ENCODE results near the gene DPP7. TPM values are rescaled to one million over a fixed set of nuclear protein-coding genes. Genes with fewer than 3 reads are reported as not detected.

The DPP7 gene
- total and polyA plus RNA-seq, 2 experiments from 2014 or later: 19.7 to 26.8 TPM

GRCh38 chr9:137130176-137130755 lies 15.7 kb upstream of the DPP7 start (continued):
- TF ChIP-seq CTCF (conservative IDR thresholded peaks at IDR 0.05; ENCODE audit: low read depth in 2 of 2): no peak
- no peak for TF ChIP-seq ZNF114 (CRISPR knock-in tag; IDR thresholded peaks at IDR 0.05)

- Histone ChIP-seq H3K4me2 (peak overlapping the region; percentile 95), H3K4me3 (peak overlapping the region; percentile 82), H3K9me2 (ENCODE audit: insufficient read depth) (no peaks in the 10 kb centered on the region), H3K36me3 (ENCODE audit: insufficient read depth) (no peaks in the 10 kb centered on the region), H3K79me2 (replicated peaks; ENCODE audit: insufficient read depth) (0 out of 2 replicates have a peak, but pooled peaks cover 8% of the 10 kb centered on the region), H3K4me1 (ENCODE audit: insufficient read depth) (peaks cover 10% of the 10 kb centered on the region; the same call in 1 of the 2 replicates), H3K27ac (ENCODE audit: low read depth) (no peak overlapping the region), H2AFZ (peak overlapping the region; percentile 90), H4K20me1 (replicated peaks; ENCODE audit: insufficient read depth) (no peaks in the 10 kb centered on the region; the same call in 1 of the 2 replicates), H3K27me3 (ENCODE audit: insufficient read depth) (peaks cover 21% of the 10 kb centered on the region), H3F3A (replicated peaks; ENCODE audit: low read depth) (peaks cover 8% of the 10 kb centered on the region)
- peak; percentile 61; the same call in 1 of the 2 replicates for TF ChIP-seq CREB1 (CRISPR knock-in tag; IDR thresholded peaks at IDR 0.05; ENCODE audit: low read depth)
- TF ChIP-seq ZNF114 (CRISPR knock-in tag; IDR thresholded peaks at IDR 0.05): no peak
- H3K36me3 Mint-ChIP-seq (ENCODE audit: low read depth): no peaks in the 10 kb centered on the region; the same call in 2 of the 3 replicates
- peaks cover 15% of the 10 kb centered on the region for H3K4me1 Mint-ChIP-seq
- H3K27me3 Mint-ChIP-seq (ENCODE audit: insufficient read depth, low read depth, poor library complexity): peaks cover 8% of the 10 kb centered on the region
- peak overlapping the region; percentile 89 for H3K4me3 Mint-ChIP-seq
- ATAC-seq (peak; percentile 96), DNase-seq (ENCODE audit: low spot score) (peak; percentile 94)
- H3K9me3 Mint-ChIP-seq: no peaks in the 10 kb centered on the region; the same call in 2 of the 3 replicates
- no peak overlapping the region for H3K27ac Mint-ChIP-seq
Measured at GRCh38 chr9:137129456-137130175, 15.1 kb upstream of the DPP7 start.

- Histone ChIP-seq H3K27ac (ENCODE audit: low read depth) (no peak overlapping the region), H3K36me3 (ENCODE audit: insufficient read depth) (no peaks in the 10 kb centered on the region), H3K4me1 (ENCODE audit: insufficient read depth) (peaks cover 10% of the 10 kb centered on the region; the same call in 1 of the 2 replicates), H3K4me3 (peak overlapping the region; percentile 82), H3K4me2 (peak overlapping the region; percentile 95), H2AFZ (peak overlapping the region; percentile 90), H3K27me3 (ENCODE audit: insufficient read depth) (peaks cover 21% of the 10 kb centered on the region), H4K20me1 (replicated peaks; ENCODE audit: insufficient read depth) (no peaks in the 10 kb centered on the region; the same call in 1 of the 2 replicates), H3F3A (replicated peaks; ENCODE audit: low read depth) (peaks cover 8% of the 10 kb centered on the region), H3K79me2 (replicated peaks; ENCODE audit: insufficient read depth) (0 out of 2 replicates have a peak, but pooled peaks cover 8% of the 10 kb centered on the region), H3K9me2 (ENCODE audit: insufficient read depth) (no peaks in the 10 kb centered on the region)
- Mint-ChIP-seq H3K36me3 (ENCODE audit: low read depth) (no peaks in the 10 kb centered on the region; the same call in 2 of the 3 replicates), H3K9me3 (no peaks in the 10 kb centered on the region; the same call in 2 of the 3 replicates), H3K27ac (no peak overlapping the region), H3K4me3 (peak overlapping the region; percentile 89), H3K27me3 (ENCODE audit: insufficient read depth, low read depth, poor library complexity) (peaks cover 8% of the 10 kb centered on the region), H3K4me1 (peaks cover 15% of the 10 kb centered on the region)
- ATAC-seq (peak; percentile 21), DNase-seq (ENCODE audit: low spot score) (peak; percentile 57)
- TF ChIP-seq CREB1 (CRISPR knock-in tag; IDR thresholded peaks at IDR 0.05; ENCODE audit: low read depth) (no peak), EZH2 (IDR thresholded peaks at IDR 0.05; ENCODE audit: low read depth, unreplicated experiment) (peak; percentile 39)
Measured at GRCh38 chr9:137128862-137129455, 14.4 kb upstream of the DPP7 start.
